IPS-18c (cell line): ENCODE results near the gene URGCP.
A peak's percentile ranks its signal among the peaks of the same experiment; 100 is the strongest.

Experiments
- H3K4me3 ChIP-seq: 2 replicates; pipeline ENCODE4 v1.7.0; 2013; ENCODE audit warnings: low read depth, mild to moderate bottlenecking, low read length, moderate library complexity; ENCODE audit not compliant: insufficient read depth
- H3K9me3 ChIP-seq: one replicate; pipeline ENCODE4 v1.6.1; 2013; ENCODE audit warnings: mild to moderate bottlenecking, low read length, moderate library complexity; ENCODE audit not compliant: control insufficient read depth, insufficient read depth

URGCP gene

GRCh38 chr7:43906331-43907010 is at the start of gene URGCP:
Gene URGCP (minus strand): TSS chr7:43906596. CDS start chr7:43906575, 21 bp downstream.
- H3K9me3 ChIP-seq, result no peaks in the 10 kb centered on the region
- peak within 1 kb of the TSS; percentile 69 for H3K4me3 ChIP-seq

- Histone ChIP-seq H3K9me3 (no peaks in the 10 kb centered on the region), H3K4me3 (no peak overlapping the region)
Observed at GRCh38 chr7:43956027-43956426, 49.6 kb upstream of the URGCP start.

GRCh38 chr7:43954524-43955228 is 48.3 kb upstream of the URGCP start:
- Histone ChIP-seq H3K4me3 (no peak overlapping the region), H3K9me3 (no peaks in the 10 kb centered on the region)

DNA sequence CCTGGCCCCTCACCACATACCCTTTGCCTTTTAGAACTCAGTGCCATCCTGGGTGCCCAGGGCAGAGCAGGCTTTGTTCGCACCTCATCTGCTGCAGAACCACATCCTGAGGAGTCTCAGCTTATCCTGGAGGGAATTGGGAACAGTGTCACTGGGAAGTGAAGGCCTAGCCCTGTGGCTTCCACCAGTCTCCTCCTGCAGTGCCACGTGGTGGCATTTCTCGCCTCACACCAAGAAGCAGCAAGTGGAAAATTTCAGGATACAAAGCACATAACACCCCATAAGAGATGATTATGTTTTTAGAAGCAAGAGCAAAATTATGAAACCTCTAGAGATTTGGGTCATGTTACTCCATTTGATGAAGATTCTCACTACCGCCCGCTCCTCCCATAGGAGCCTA is 46.7 kb upstream of the URGCP start:
- Histone ChIP-seq H3K4me3 (no peak overlapping the region), H3K9me3 (no peaks in the 10 kb centered on the region)

- H3K9me3 ChIP-seq, result no peaks in the 10 kb centered on the region
Observed at GRCh38 chr7:43952028-43952427, 45.6 kb upstream of the URGCP start.

DNA sequence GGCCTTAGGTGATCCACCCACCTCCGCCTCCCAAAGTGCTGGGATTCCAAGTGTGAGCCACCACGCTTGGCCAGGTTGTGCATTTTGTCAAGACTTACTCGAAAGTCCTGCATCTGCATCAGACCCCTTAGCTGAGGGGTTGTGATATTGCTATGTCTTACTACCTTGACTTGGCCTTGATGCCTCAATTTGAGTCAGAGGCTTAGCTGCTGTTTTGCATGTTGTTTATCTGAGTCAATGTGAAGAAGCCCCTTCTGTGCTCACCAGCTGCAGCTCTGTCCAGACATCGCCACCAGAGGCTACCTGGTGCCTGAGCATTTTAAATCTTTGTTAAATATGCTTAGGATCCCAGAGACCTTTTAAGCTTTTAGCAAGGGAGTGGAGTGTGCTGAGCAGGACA is 37.9 kb upstream of the URGCP start:
- H3K9me3 ChIP-seq, result no peaks in the 10 kb centered on the region
- H3K4me3 ChIP-seq, result no peak overlapping the region

More at GRCh38 chr7:43952028-43952427, 45.6 kb upstream of the URGCP start:
- H3K4me3 ChIP-seq, result no peak overlapping the region

DNA sequence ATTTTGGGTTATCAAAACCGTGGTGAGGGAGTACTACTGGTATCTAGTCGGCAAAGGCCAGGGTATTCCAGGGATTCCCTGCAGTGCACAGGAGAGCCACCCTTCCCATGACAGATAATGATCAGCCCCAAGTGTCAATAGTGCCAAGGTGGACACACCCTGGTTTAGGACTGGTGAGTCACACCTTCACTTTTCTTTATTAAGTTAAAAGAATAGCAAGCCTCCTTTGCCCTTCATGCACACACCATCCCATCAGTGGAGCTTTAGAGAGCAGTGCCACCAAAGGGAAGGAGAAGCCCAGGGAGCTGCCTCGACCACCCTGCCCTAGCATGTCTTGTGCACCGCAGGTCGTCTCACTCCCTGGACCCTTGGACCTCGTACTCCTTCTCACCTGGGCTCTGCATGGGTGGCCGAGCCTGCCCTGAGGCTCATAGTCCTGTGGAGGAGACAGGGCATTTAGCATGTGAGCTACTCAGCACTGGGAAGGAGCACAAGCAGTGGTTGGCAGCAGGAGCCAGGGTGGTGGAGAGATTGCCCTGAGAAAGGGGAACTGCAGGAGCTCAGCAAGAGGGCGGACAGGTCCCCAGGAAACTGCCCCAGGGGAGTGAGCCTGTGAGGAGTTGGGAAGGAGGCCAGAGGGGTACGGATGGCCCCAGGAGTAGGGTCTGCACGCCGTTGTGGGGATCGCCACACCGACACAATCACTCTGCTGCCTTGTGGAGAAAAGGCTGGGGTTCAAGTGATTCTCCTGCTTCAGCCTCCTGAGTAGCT is 37.2 kb upstream of the URGCP start:
- no peak overlapping the region for H3K4me3 ChIP-seq

GRCh38 chr7:43942997-43943396 is 36.6 kb upstream of the URGCP start:
- Histone ChIP-seq H3K4me3 (no peak overlapping the region), H3K9me3 (no peaks in the 10 kb centered on the region)

More for the DNA sequence above, 37.2 kb upstream of the URGCP start:
- H3K9me3 ChIP-seq, result no peaks in the 10 kb centered on the region

GRCh38 chr7:43942250-43942649 is 35.9 kb upstream of the URGCP start:
- no peaks in the 10 kb centered on the region for H3K9me3 ChIP-seq

DNA sequence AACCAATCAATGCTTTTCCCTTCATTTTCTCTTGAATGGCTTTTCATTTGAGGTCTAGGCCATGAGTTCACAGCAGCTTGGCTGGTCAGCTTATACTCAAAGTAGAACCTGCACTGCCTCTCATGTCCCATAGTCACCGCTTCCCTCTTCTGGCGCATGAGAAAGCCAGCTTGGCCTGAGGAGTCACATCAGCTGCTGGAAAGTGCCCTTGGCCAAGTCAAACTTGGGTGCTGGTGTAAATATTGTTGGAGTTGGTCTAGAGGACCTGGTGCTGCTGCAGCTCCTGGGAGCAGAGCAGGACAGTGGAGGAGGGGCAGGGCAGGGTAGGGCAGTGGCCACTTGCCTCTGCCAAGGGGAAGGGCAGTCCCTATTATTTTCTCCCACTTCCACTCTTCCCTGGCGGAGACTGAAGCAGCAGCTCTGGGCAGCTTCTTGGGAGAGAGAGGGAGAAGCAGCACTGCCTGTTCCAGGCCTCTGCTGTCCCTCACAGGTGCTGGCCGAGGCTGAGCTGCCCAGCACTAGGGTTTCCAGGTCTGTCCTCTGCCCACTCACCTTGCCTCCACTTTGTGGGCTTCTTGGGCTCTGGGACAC is 32.6 kb upstream of the URGCP start:
- Histone ChIP-seq H3K9me3 (no peaks in the 10 kb centered on the region), H3K4me3 (no peak overlapping the region)

More at GRCh38 chr7:43942250-43942649, 35.9 kb upstream of the URGCP start:
- H3K4me3 ChIP-seq, result no peak overlapping the region

GRCh38 chr7:43937444-43937843 is 31.0 kb upstream of the URGCP start:
- H3K9me3 ChIP-seq, result no peaks in the 10 kb centered on the region
- no peak overlapping the region for H3K4me3 ChIP-seq

DNA sequence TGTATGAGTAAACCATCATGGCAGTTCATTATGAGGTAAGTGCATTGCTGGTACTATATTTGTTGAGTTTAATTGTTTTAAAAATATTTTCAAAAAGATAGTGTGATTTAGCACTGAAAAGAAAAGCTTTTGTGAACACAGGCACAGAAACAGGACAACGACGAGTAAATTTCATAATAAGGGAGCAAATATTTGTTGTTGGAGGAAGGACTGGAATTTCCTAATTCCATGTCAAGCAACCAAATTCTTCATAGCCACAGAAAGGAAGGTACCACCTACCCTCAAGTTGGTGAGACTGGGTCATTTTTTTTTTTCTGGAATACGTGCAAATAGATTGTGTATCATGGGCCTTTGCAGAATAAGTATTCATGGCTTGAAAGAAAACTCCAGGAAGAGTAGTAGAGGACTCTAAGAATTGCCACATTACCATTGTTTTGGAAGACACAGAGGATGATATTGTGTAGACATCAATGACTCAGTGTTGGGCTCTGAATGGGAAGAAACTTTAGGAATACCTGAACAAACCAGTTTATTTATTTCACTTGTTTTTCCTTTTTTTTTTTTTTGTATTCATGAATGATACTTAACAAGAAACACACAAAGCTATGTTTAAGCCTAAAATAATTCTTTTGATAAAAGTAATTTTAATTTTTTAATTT is 27.6 kb upstream of the URGCP start:
- no peaks in the 10 kb centered on the region for H3K9me3 ChIP-seq
- H3K4me3 ChIP-seq, result no peak overlapping the region

DNA sequence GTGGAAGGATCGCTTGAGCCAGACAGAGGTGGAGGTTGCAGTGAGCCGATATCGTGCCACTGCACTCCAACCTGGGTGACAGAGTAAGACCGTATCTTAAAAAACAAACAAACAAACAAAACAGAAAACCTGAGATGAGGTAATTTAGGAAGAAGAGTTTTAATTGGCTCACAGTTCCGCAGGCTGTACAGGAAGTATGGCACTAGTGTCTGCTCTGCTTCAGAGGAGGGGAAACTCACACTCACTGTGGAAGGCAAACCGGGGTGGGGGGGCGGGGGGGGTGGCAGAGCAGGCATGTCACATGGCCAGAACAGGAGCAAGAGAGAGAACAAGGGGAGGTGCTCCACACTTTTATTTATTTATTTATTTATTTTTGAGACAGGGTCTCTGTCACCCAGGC is 24.9 kb upstream of the URGCP start:
- Histone ChIP-seq H3K4me3 (no peak overlapping the region), H3K9me3 (no peaks in the 10 kb centered on the region)

- no peaks in the 10 kb centered on the region for H3K9me3 ChIP-seq
- no peak overlapping the region for H3K4me3 ChIP-seq
Observed at GRCh38 chr7:43929529-43930457, 23.4 kb upstream of the URGCP start.

DNA sequence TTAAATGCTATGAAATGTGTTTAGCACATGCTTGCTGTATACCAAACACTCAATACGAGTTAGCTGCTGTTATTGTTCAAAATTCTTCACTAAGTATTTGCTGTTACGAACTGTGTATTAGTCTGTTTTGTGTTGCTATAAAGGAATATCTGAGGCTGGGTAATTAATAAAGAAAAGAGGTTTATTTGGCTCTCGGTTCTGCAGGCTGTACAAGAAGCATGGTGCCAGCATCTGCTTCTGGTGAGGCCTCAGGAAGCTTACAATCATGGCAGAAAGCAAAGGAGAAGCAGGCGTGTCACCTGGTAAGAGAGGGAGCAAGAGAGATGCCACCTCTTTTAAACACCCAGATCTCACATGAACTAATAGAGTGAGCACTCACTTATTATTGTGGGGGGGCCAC is 21.4 kb upstream of the URGCP start:
- no peak overlapping the region for H3K4me3 ChIP-seq

GRCh38 chr7:43926798-43927123 is 20.4 kb upstream of the URGCP start:
- Histone ChIP-seq H3K9me3 (no peaks in the 10 kb centered on the region), H3K4me3 (peak overlapping the region; percentile 38)

More for the DNA sequence above, 21.4 kb upstream of the URGCP start:
- no peaks in the 10 kb centered on the region for H3K9me3 ChIP-seq
